Panc1 (cell line): ENCODE results near the gene JMJD1C.

Experiments used
- POLR2AphosphoS5 ChIP-seq: IDR thresholded peaks from 2 replicates; pipeline ENCODE4 v1.6.1; 2012; ENCODE audit warnings: mild to moderate bottlenecking, low read depth, low read length, moderate library complexity
- TF ChIP-seq, protein P1 (sequence below): fragments of 450-650 bp; IDR thresholded peaks from 2 replicates; pipeline ENCODE4 v1.5.1; 2017; ENCODE audit warnings: mild to moderate bottlenecking
- TF ChIP-seq, protein P2 (sequence below), 2 experiments: IDR thresholded peaks; 2 replicates each; pipeline ENCODE4 v1.6.1; 2011 to 2012; ENCODE audit warnings: low read depth in 2 of 2, control low read depth in 1 of 2, low read length in 1 of 2, mild to moderate bottlenecking in 1 of 2, moderate library complexity in 1 of 2; ENCODE audit not compliant: insufficient read depth in 1 of 2

DNA sequence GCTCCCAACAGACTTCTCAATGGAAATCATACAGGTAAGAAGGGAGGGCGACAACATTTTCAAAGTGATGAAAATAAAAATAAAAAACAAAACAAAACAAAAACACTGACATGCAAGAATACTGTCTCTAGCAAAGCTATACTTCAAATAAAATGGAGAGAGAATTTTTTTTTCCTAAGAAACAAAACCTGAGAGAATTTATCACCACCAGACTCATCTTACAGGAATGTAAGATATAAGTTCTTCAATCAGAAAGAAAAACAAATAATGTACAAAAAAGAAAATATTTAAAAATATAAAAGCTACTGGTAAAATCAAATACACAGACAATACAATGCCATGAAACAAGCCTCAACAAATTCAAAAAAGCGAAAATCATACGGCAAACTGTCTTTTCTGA lies 219.4 kb downstream of the JMJD1C start:
- no peak for TF ChIP-seq POLR2AphosphoS5
- TF ChIP-seq, protein P1, sequence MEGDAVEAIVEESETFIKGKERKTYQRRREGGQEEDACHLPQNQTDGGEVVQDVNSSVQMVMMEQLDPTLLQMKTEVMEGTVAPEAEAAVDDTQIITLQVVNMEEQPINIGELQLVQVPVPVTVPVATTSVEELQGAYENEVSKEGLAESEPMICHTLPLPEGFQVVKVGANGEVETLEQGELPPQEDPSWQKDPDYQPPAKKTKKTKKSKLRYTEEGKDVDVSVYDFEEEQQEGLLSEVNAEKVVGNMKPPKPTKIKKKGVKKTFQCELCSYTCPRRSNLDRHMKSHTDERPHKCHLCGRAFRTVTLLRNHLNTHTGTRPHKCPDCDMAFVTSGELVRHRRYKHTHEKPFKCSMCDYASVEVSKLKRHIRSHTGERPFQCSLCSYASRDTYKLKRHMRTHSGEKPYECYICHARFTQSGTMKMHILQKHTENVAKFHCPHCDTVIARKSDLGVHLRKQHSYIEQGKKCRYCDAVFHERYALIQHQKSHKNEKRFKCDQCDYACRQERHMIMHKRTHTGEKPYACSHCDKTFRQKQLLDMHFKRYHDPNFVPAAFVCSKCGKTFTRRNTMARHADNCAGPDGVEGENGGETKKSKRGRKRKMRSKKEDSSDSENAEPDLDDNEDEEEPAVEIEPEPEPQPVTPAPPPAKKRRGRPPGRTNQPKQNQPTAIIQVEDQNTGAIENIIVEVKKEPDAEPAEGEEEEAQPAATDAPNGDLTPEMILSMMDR: no peak
- TF ChIP-seq, protein P2, sequence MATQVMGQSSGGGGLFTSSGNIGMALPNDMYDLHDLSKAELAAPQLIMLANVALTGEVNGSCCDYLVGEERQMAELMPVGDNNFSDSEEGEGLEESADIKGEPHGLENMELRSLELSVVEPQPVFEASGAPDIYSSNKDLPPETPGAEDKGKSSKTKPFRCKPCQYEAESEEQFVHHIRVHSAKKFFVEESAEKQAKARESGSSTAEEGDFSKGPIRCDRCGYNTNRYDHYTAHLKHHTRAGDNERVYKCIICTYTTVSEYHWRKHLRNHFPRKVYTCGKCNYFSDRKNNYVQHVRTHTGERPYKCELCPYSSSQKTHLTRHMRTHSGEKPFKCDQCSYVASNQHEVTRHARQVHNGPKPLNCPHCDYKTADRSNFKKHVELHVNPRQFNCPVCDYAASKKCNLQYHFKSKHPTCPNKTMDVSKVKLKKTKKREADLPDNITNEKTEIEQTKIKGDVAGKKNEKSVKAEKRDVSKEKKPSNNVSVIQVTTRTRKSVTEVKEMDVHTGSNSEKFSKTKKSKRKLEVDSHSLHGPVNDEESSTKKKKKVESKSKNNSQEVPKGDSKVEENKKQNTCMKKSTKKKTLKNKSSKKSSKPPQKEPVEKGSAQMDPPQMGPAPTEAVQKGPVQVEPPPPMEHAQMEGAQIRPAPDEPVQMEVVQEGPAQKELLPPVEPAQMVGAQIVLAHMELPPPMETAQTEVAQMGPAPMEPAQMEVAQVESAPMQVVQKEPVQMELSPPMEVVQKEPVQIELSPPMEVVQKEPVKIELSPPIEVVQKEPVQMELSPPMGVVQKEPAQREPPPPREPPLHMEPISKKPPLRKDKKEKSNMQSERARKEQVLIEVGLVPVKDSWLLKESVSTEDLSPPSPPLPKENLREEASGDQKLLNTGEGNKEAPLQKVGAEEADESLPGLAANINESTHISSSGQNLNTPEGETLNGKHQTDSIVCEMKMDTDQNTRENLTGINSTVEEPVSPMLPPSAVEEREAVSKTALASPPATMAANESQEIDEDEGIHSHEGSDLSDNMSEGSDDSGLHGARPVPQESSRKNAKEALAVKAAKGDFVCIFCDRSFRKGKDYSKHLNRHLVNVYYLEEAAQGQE (IDR thresholded peaks at IDR 0.05; ENCODE audit: insufficient read depth in 1 of 2, low read depth in 2 of 2, low read length in 1 of 2): no peak
